Measurements from ENCODE around the gene BBOF1. TPM values are rescaled to one million over a fixed set of nuclear protein-coding genes. Genes with fewer than 3 reads are reported as not detected.
"Not testable (repeated sequence)": the region's sequence is repeated elsewhere in the genome, so short reads cannot be mapped to it uniquely, and the experiment has no call there.

Gene BBOF1
- polyA plus RNA-seq, 1 donor from 2014 or later, result 2.2 TPM

DNA sequence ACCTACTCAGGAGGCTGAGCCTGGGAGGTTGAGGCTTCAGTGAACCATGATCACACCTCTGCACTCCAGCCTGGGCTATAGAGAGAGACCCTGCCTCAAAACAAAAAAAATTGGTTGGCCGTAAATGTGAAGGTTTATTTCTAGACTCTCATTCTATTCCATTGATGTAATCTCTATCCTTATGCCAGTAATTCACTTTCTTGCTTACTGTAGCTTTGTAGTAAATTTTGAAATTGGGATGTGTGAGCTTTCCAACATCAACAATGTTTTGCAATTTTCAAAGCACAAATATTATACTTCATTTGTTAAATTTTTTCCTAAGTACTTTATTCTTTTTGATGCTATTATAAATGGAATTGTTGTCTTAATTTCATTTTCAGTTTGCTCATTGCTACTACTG, 90.2 kb downstream of the BBOF1 start:
- Mint-ChIP-seq H3K4me3 (no peak overlapping the region), H3K27me3 (no peaks in the 10 kb centered on the region), H3K36me3 (peaks cover 8% of the 10 kb centered on the region), H3K27ac (no peak overlapping the region), H3K4me1 (peaks cover 0 to 2% (median 0%) of the 10 kb centered on the region in 3 donors), H3K9me3 (no peaks in the 10 kb centered on the region)

DNA sequence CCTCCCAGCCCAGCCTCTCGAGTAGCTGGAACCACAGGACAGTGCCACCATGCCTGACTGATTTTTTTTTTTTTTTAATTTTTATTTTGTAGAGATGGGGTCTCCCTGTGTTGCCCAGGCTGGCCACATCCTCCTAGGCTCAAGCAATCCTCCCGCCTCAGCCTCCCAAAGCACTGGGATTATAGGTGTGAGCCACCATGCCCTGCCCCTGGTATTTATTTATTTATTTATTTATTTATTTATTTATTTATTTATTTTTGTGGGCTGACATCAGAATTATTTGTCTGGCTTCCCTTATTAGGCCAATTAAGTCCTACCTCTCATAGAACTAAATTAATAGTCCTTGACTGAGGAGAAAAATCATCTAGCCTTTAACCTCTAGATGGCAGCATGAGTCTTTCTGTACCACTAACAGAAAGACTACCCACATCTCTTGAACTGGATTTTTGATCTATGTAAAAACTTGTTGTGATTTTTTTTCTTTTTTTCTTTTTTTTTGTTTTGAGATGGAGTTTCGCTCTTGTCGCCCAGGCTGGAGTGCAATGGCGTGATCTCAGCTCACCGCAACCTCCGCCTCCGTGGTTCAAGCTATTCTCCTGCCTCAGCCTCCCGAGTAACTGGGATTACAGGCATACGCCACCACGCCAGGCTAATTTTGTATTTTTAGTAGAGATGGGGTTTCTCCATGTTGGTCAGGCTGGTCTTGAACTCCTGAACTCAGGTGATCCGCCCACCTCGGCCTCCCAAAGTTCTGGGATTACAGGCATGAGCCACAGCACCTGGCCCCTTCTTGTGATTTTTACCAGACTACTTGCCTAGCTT, 92.5 kb downstream of the BBOF1 start:
- not testable (repeated sequence) for H3K27ac Mint-ChIP-seq, H3K9me3 Mint-ChIP-seq, H3K4me1 Mint-ChIP-seq, H3K36me3 Mint-ChIP-seq, H3K4me3 Mint-ChIP-seq, H3K27me3 Mint-ChIP-seq

Other genes starting within 250 kb of the BBOF1 start
- gene PTGR2, start 167.5 kb upstream of the BBOF1 start, polyA plus RNA-seq, result 2.0 TPM
- gene ZNF410, start 132.5 kb upstream of the BBOF1 start, polyA plus RNA-seq, result 65.3 TPM
- gene FAM161B, start 69.3 kb upstream of the BBOF1 start, polyA plus RNA-seq, result 2.4 TPM
- gene COQ6, start 69.0 kb upstream of the BBOF1 start, polyA plus RNA-seq, result 18.9 TPM
- 2.9 TPM for gene ENTPD5, start 61 bp upstream of the BBOF1 start, polyA plus RNA-seq
- 14.3 TPM for gene ALDH6A1, start 65.1 kb downstream of the BBOF1 start, polyA plus RNA-seq
- 10.4 TPM for gene LIN52, start 65.6 kb downstream of the BBOF1 start, polyA plus RNA-seq
- gene VSX2, start 220.1 kb downstream of the BBOF1 start, polyA plus RNA-seq, result not detected

Data from IgD-negative memory B cell (primary cell).